Measurements from ENCODE around the gene YIPF1.
A peak's percentile ranks its signal among the peaks of the same experiment; 100 is the strongest.

The YIPF1 gene

DNA sequence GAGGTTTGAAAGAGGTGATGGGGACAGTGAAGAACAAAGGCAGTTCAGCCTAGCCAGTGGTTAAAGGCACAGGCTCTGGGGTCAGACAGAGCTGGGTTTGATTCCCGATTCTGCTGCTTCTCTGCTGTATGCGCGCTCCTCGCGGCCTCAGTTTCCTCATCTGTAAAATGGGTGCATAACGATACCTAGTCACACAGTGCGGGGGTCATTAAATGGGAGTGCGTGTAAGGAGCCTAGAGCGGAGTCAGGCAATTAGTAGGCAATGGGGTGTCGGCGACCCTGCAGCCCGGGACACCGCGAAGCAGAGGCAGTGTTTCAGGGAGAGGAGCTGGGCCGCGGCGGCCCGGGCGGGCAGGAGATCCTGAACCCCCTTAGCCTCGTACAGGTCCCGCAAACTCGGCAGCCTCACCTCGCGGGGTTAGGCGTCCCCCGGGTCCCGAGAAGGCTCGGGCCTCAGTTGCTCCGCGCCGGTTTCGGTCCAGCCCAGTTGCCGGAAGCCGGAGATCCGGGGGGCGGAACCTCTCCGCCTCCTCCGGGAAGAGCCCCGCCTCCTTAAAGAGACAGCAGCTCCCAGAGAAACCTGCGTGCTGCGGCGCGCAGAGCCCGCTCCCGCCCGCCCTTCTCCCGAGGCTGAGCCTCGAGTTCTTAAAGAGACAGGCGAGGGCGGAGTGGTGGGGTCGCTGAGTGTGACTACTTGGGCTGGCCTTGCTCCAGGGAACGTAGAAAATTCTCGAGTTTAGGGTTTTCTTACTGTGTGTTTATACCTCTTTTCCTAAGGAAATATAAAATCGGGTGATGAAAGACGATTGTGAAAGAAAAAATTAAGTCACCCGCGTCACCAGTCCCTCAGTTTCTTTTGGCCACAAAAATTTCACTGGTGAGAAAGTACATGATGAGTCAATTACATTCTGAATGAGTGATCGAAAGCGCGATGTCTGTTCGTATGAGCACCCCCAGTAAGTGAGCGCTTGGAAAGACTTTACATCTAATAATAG is at the start of gene YIPF1:
TSS of gene YIPF1 (minus strand) at position 494 of the 995 bp plus-strand sequence. CDS start 860 bp downstream, outside the sequence.
- DNase-seq = peak; percentile 70 to 71

- no peak for DNase-seq
These were observed 48.7 kb upstream of the YIPF1 start for GRCh38 chr1:53938136-53938830.

GRCh38 chr1:53936430-53936829 is 46.8 kb upstream of the YIPF1 start:
- no peak for DNase-seq

DNA sequence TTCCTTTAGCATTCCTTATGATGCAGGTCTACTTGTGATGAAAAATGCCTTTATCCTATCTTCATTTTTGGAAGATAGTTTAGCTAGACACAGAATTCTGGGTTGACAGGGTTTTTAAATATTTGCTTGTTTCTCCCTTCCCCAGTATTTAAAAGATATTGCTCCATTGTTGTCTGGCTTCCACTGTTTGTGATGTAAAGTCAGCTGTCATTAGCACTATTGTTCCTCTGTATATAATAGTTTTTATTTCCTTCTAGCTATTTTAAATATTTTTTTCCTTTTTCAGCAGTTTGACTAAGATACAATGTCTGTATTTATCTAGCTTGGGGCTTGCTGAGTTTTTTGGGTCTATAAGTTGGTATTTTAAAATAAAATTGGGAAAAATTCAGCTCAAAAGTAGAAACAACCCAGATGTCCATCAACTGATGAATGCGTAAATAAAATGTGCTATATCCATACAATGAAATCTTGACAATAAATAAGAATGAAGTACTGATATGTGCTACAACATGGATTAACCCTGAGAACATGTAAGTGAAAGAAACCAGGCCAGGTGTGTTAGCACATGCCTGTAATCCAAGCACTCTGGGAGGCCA is 44.7 kb upstream of the YIPF1 start:
- DNase-seq = no peak

- no peak for DNase-seq
These were observed 41.9 kb upstream of the YIPF1 start for GRCh38 chr1:53931523-53931922.

DNA sequence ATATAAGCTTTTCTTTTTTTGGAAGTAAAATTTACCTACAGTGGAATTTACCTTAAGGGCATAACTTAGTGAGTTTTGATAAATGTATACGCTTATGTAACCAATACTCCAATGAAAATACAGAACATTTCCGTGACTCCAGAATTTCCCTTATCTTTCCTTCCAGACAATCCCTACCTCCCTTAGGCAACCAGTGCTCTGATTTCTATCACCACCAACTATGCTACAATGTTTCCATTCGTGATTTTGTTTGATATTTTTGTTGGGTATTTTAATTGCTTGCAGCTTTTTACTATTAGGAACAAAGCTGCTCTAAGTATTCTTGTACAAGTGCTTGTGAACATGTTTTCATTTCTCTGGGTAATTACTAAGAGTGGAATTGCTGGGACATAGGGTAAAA is 41.3 kb upstream of the YIPF1 start:
- DNase-seq = no peak

- DNase-seq = no peak
These were observed 39.8 kb upstream of the YIPF1 start for GRCh38 chr1:53929246-53929960.

GRCh38 chr1:53927376-53927881 is 37.8 kb upstream of the YIPF1 start:
- DNase-seq = no peak

DNA sequence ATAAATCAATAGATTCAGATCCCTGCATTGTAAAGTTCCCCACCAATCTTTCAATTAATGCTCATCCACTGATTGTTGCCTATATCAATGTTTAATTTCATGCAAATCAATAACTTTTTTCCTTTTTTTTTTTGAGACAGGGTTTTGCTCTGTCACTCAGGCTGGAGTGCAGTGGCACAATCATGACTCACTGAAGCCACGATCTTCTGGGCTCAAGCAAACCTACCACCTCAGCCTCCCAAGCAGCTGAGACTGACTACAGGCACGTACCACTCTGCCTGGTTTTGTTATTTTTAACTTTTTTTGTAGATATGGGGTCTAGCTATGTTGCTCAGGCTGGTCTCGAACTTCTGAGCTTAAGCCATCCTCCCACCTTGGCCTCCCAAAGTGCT is 30.1 kb upstream of the YIPF1 start:
- no peak for DNase-seq

DNA sequence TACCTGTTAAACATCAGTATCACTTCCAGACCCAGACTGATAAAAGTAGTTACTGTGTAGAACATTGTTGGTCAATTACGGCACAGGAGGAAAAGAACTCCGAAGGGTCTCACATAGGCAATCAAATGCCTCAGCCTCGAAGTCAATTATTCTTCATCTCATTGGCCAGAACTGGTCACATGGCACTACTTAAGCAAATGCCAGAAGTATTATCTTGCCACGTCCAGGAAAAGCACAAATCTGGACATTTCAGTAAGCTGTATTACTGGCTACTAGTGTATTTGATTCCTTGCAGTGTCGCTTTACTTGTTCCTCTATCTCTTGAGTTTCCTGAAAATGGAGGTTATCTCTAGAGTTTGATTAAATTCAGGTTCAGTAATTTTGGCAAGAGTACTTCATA is 28.7 kb upstream of the YIPF1 start:
- DNase-seq = no peak

DNA sequence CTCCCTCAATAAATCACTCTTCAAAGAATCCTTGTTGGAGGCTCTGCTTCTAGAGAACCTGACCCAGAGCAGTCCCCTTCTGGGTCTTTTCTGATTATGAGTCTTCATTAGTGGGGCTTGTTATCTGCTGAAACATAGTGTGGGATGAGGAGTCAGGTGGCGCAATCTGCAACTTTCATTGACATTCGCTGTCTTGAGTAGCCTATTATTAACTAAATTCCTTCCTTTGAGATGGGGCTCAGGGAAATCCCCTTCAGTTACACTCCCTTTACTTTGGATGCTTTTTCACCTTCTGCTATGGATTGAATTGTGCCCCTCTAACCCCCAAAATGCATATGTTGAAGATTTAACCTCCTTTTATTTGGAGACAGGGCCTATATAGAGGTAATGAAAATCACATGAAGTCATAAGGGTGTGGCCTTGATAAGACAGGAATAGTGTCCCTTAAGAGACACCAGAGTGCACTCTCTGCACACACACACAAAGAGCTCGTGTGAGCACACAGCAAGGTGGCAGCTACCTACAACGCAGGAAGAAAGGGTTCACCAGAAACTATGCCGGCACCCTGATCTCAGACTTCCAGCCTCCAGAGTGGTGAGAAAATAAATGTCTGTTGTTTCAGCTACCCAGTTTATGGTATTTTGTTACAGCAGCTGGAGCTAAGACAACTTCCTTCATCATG is 23.9 kb upstream of the YIPF1 start:
- no peak for DNase-seq

DNA sequence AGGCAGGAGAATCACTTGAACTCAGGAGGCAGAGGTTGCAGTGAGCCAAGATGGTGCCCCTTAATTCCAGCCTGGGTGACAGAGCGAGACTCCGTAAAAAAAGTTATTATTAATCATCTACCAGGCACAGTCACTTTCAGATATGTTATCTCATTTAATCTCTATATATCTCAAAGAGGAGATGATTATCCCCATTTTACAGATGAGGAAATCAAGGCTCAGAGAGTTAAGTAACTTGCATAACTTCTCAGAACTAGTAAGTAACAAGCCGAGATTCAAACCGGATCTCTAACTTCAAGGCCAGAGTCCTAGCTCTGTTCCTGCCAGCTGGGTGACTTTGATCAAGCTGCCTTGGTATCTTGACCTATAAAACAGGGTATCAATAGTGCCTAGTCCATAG is 21.8 kb upstream of the YIPF1 start:
- no peak for DNase-seq

GRCh38 chr1:53909946-53910345 is 20.3 kb upstream of the YIPF1 start:
- no peak for DNase-seq

GRCh38 chr1:53906121-53906520 is 16.5 kb upstream of the YIPF1 start:
- no peak for DNase-seq

DNA sequence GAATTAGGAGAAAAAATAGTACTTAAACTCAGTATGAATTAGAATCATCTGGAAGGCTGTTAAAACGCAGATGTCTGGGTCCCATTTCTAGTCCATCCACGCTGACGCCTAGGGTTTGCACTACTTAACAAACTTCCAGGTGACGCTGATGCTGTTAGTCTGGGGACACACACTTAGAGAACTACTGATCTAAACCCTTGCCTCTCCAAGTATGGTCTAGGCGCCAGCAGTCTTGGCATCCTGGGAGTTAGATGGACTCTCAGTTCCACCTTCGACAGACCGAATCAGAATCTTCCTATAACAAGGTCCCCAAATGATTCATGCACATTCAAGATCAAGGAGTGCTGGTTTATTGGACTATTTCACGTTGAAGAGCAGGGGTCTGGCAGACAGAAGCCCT is 15.9 kb upstream of the YIPF1 start:
- DNase-seq = no peak

DNA sequence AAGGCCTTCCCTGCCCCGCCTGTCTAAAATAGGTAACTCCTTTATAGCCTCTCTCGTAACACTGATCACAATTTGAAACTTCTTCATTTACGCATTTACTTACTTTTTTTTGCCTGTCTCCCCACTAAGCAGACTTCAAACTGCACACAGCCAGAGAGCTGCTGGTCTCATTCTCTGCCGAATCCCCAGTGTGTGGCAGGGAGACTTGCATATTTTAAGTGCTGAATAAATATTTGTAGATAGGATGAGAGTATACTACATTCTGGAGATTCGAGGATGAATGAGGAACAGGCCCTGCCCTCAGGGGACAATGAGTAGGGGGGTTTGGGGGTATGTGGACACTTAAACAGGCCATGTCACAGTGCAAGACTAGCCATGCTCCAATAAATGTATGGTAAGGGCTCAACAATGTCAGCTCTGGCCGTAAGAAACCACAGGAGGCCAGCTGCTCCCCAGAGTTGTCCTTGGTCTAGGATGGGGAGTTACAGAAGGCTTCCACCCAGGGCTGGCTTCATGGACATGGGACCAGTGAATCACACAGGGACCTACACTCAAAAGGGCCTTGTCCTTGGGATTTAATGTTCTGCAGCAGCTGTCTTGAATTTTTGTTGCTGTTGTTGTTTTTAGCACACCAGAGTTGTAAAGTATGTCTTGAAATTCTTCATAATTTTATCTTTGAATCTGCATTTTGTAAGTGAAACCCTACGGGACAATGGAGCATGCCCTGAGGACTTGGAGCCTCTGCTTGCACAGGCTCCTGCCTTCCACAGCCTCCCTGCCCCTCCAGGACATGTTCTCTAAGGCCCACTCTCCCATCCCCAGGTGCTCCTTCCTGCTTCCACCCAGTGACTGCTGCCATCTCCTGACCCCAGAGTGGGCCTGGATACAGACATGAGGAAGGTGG is 12.9 kb upstream of the YIPF1 start:
- no peak for DNase-seq

- DNase-seq = no peak
These were observed 10.1 kb upstream of the YIPF1 start for GRCh38 chr1:53899708-53900107.

DNA sequence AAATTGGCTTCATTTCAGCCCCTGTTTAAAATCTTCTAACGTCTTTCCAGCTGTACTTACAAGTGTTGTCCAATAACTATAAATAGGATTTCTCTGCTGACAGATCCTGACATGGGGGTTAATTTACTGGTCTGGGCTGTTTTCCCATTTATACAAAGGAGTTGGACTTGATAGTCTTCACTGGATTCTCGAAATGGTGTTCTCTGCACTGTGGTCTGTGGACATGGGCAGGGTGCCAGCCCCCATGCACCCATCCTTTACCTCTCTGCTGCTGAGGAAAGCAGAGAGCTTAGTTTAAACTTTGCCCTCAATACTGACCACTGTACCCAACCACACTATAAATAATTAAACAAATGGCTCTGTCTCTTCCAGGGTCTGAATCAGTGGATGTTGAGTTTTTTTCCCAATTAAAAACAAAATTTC is 9.6 kb upstream of the YIPF1 start:
- no peak for DNase-seq

DNA sequence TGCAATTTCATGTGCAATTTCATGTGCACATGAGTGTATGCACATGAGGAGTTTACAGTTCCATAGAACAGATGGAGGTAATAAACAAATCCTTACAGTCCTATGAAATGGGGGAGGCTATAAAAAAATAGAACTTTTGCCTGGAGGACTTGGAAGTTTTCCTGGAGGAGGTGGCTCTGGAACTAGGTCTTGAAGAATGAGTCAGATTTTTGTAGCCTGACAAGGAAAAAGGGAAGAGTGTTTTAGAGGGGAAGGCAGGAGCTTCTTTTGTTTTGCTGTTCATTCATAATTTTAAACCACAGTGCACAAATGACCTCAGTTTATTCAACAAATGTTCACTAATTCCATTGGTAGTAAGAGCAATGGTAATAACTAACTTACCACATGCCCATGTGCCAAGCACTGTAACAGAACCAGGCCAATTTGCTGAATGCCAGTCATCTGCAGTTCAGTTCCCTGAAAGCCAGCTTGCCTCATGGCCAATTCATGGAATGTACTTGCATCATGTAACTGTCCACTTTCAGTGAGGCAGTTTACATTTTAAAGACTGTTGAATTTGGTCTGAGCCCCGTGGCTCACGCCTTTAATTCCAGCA is 7.1 kb upstream of the YIPF1 start:
- no peak for DNase-seq

GRCh38 chr1:53895421-53895820 is 5.8 kb upstream of the YIPF1 start:
- DNase-seq = no peak

GRCh38 chr1:53894644-53895043 is 5.0 kb upstream of the YIPF1 start:
- DNase-seq = no peak

Measured in AML-193 (cell line).